Adipocyte (in vitro differentiated cells): ENCODE data around the gene CDK14.

Source experiments
- DNase-seq: peaks from one replicate; pipeline ENCODE4 v3.0.0-alpha.2; 2015; ENCODE audit warnings: low read depth
- H3K27me3 ChIP-seq: replicated peaks from 2 replicates; pipeline ENCODE4 v1.7.0; 2013; ENCODE audit warnings: mild to moderate bottlenecking, low read length, moderate library complexity; ENCODE audit not compliant: control insufficient read depth, insufficient read depth
- H3K36me3 ChIP-seq: 2 replicates; pipeline ENCODE4 v1.7.0; 2013; ENCODE audit warnings: low read length, mild to moderate bottlenecking, moderate library complexity; ENCODE audit not compliant: control insufficient read depth, insufficient read depth, severe bottlenecking
- H3K4me1 ChIP-seq: 2 replicates; pipeline ENCODE4 v1.7.0; 2013; ENCODE audit warnings: mild to moderate bottlenecking, low read length, moderate library complexity; ENCODE audit not compliant: control insufficient read depth, insufficient read depth
- H3K4me3 ChIP-seq: 2 replicates; pipeline ENCODE4 v1.7.0; 2013; ENCODE audit warnings: mild to moderate bottlenecking, low read length, moderate library complexity
- H3K9ac ChIP-seq: 2 replicates; pipeline ENCODE4 v1.7.0; 2013; ENCODE audit warnings: mild to moderate bottlenecking, low read length, moderate library complexity
- H3K9me3 ChIP-seq: 2 replicates; pipeline ENCODE4 v1.7.0; 2013; ENCODE audit warnings: mild to moderate bottlenecking, low read length, moderate library complexity; ENCODE audit not compliant: control insufficient read depth

CDK14 gene

DNA sequence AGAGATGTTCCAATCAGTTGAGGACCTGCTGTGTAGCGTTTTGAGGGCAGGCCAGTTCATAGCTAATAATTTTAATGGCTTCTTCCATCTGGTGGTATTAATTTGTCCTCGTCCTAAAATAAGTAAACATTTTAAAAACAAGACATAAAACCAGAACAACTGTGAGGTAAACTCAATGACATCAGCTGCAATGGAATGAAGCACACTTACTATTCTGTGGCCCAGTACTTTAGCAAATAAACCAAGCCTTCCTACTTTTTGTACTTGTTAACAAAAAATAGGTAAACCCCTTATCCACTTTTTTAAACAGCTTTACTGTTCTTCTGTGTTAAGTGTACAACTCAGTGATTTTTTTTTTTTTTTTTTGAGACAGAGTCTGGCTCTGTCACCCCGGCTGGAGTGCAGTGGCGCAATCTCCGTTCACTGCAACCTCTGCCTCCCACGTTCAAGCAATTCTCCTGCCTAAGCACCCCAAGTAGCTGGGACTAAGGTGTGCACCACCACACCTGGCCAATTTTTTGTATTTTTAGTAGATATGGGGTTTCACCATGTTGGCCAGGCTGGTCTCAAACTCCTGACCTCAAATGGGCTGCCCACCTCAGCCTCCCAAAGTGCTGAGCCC, 639.2 kb downstream of the CDK14 start:
- DNase-seq, result peak; percentile 30
- no peaks in the 10 kb centered on the region for H3K27me3 ChIP-seq
- no peaks in the 10 kb centered on the region for H3K9me3 ChIP-seq
- no peaks in the 10 kb centered on the region for H3K36me3 ChIP-seq
- H3K4me3 ChIP-seq, result no peak overlapping the region
- peaks cover 15% of the 10 kb centered on the region for H3K4me1 ChIP-seq
- no peak overlapping the region for H3K9ac ChIP-seq

DNA sequence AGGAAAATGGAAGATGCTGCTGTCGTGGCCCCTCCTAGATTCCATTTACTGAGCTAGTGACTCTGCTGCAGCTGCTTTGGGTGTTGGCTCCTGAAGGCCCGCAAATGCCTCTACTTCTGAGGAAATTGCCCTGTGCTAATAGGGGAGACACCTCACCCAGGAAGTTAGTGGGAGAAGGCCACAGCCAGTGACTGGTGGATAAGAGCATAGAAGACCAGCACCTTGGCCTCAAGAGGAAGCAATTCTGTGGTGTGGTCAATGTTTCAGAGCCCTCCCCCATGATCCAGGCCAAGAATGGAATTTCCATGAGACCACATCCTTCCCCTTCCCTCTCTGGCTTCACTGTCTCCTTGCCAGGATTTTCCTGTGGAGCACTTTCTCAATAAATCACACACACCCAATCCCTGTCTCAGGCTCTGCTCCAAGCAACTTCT, 643.1 kb downstream of the CDK14 start:
- no peak overlapping the region for H3K4me3 ChIP-seq
- H3K9me3 ChIP-seq, result no peaks in the 10 kb centered on the region
- no peaks in the 10 kb centered on the region for H3K36me3 ChIP-seq
- H3K9ac ChIP-seq, result no peak overlapping the region
- DNase-seq, result peak; percentile 44
- peaks cover 53% of the 10 kb centered on the region for H3K4me1 ChIP-seq
- no peaks in the 10 kb centered on the region for H3K27me3 ChIP-seq

DNA sequence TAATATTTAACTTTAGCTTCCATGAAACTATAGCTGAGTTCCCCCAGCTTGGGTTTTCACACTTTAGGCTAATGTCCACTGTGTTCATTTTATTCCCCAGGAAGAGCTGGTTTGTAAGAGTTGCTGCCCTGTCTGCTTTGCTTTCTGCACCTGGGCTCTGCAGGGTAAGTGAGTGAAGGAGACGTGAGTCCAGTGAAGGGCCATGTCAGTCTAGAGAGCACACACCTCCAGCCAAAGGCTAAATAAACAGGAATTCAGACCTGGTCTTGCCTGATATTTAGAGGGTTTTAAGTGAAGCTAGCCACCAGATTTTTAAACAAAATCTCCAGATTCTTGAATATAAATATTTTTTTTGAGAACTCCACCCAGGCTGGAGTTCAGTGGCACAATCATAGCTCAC, 643.7 kb downstream of the CDK14 start:
- no peaks in the 10 kb centered on the region for H3K27me3 ChIP-seq

DNA sequence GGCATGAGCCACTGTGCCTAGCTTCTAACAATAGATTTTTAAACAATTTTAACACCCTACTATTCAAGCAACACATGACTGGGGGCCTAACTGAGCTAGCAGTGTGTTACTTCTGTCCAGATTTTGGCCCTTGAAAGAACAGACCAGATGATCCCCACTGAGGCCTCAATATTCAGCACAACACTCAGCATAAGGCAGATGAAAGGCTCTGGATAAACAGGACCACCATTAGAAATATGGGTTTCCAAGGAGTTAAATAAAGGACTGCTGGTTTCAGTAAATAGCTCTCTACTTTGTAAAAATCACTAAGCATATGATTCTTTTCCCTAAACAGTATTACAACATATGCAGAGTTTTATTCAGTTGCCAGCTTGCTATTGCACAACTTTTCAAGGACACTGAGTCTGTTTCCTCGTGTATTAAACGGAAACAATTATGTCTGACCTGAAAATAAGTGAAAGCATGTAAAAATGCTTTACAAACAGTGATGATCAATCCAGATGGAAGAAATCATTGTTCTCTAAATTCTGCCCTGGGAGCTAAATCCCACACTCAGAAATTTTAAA, 644.3 kb downstream of the CDK14 start:
- Histone ChIP-seq H3K27me3 (no peaks in the 10 kb centered on the region), H3K9me3 (no peaks in the 10 kb centered on the region), H3K4me1 (peaks cover 55% of the 10 kb centered on the region), H3K9ac (peak overlapping the region; percentile 78), H3K4me3 (peak overlapping the region; percentile 35), H3K36me3 (no peaks in the 10 kb centered on the region)
- DNase-seq, result peak; percentile 93

More for the DNA sequence above, 643.7 kb downstream of the CDK14 start:
- DNase-seq, result peak; percentile 8
- H3K36me3 ChIP-seq, result no peaks in the 10 kb centered on the region
- peak overlapping the region; percentile 78 for H3K9ac ChIP-seq
- no peak overlapping the region for H3K4me3 ChIP-seq
- H3K9me3 ChIP-seq, result no peaks in the 10 kb centered on the region
- H3K4me1 ChIP-seq, result peaks cover 55% of the 10 kb centered on the region

DNA sequence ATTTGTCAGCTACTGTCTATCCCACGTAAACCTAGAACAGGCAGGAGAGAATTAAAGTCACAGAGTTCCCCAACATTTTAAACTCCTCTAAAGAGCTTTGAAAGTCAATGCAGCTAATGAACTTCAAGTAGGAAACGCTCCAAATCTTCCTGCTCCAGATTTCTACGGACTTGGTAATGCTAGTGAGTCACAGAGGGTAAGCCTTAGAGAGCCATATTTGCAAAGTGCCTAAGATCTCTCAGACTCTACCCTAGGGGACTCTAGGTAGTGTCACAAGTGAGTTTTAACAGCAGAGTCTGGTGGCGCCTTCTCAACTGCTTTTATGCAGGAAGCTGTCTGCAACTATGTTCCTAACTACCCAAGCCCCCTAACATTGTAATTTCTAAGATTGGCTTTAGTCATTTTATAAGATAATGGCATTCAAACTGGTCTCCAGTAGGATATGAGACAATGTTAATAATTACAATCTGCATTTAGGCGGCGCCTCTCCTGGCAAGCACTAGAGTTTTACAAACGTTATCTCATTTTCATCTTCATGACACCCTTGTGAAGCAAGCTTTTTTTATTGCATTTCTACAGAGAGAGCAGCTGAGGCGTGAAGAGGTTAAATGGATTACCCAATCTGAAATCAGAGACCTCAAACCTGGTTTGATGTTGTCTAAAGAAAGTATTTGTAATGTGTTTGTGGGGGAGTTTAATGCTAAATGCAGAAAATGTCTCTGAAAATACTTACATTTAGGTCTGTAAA, 646.1 kb downstream of the CDK14 start:
- peak overlapping the region; percentile 40 for H3K4me3 ChIP-seq
- H3K9ac ChIP-seq, result peak overlapping the region; percentile 16
- no peaks in the 10 kb centered on the region for H3K36me3 ChIP-seq
- H3K4me1 ChIP-seq, result peaks cover 55% of the 10 kb centered on the region
- no peaks in the 10 kb centered on the region for H3K27me3 ChIP-seq
- peak; percentile 79 for DNase-seq
- no peaks in the 10 kb centered on the region for H3K9me3 ChIP-seq

DNA sequence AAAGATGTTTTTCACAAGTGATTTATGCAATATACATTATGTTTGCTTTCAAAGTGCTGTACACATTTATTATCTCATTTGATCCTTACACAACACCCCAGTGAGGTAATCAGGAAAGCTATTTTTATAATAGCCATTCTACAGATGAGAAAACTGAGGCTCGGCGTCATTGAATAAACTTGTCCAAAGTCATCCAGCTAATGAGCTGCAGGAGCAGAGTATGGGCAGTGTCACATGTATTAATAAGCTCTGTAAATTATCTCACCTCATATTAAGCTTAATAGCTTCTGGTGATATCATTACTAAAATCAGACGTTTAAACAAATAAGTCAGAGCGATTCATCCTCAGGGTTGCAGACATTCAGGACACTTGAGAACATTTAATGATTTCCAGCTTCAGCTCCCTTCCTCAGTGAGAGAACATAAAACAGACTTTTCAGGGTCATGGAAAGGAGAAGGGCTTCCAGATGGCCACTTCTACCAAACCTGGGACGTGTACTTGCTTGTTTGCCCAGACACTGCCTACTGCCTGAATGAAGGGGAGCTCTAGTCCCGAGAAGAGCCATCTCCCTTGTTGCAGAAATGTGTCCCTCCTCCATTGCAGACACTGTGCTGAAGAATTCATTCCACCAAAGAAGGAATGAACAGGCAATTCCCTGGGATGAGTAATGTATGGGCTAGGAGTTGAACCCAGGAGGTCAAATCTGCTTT, 647.6 kb downstream of the CDK14 start:
- no peaks in the 10 kb centered on the region for H3K27me3 ChIP-seq
- peak overlapping the region; percentile 21 for H3K4me3 ChIP-seq
- H3K4me1 ChIP-seq, result peaks cover 56% of the 10 kb centered on the region
- H3K9me3 ChIP-seq, result no peaks in the 10 kb centered on the region
- H3K36me3 ChIP-seq, result no peaks in the 10 kb centered on the region
- DNase-seq, result peak; percentile 78
- H3K9ac ChIP-seq, result no peak overlapping the region

DNA sequence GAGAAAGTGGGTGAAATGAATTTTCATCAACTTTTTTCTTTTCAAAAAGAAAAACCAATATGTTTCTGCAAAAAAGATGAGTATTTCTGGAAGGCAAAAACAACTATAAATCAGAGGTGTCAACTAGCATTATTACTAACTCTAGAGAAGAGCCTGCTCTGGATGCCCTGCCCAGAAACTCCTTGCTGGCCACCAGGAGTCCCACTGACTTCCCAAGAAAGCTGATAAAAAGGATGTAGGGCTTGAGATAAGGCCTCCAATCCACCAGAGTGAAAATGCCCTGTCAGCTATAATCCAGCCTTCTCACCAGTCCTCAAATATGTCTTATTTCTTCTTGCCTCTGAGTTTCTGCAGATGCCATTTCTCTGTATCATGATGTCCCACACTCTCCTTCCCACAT, 651.4 kb downstream of the CDK14 start:
- Histone ChIP-seq H3K4me1 (peaks cover 40% of the 10 kb centered on the region), H3K9me3 (no peaks in the 10 kb centered on the region), H3K9ac (no peak overlapping the region), H3K36me3 (no peaks in the 10 kb centered on the region), H3K4me3 (no peak overlapping the region), H3K27me3 (no peaks in the 10 kb centered on the region)
- no peak for DNase-seq

DNA sequence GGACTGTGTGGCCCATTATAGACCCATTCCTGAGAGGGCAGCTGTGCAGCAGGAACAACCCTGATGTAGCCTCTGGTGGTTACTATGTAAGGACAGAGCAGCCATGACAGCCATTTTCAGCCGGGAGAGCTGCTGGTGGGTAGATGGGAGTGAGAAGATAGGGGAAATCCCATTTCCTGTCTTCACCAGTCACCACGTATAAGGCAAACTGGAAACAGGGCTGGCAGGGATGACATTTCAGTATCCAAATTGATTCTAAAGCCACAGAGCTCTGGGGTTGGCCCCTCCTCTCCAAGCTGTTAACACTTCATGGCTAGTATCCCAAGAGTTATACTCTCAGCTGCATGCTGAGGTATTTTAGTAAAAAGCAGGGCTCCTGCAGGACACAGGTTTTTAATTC, 652.9 kb downstream of the CDK14 start:
- no peak overlapping the region for H3K4me3 ChIP-seq
- H3K9ac ChIP-seq, result peak overlapping the region; percentile 19
- H3K36me3 ChIP-seq, result no peaks in the 10 kb centered on the region
- peaks cover 25% of the 10 kb centered on the region for H3K4me1 ChIP-seq
- peak; percentile 22 for DNase-seq
- no peaks in the 10 kb centered on the region for H3K27me3 ChIP-seq
- H3K9me3 ChIP-seq, result no peaks in the 10 kb centered on the region

DNA sequence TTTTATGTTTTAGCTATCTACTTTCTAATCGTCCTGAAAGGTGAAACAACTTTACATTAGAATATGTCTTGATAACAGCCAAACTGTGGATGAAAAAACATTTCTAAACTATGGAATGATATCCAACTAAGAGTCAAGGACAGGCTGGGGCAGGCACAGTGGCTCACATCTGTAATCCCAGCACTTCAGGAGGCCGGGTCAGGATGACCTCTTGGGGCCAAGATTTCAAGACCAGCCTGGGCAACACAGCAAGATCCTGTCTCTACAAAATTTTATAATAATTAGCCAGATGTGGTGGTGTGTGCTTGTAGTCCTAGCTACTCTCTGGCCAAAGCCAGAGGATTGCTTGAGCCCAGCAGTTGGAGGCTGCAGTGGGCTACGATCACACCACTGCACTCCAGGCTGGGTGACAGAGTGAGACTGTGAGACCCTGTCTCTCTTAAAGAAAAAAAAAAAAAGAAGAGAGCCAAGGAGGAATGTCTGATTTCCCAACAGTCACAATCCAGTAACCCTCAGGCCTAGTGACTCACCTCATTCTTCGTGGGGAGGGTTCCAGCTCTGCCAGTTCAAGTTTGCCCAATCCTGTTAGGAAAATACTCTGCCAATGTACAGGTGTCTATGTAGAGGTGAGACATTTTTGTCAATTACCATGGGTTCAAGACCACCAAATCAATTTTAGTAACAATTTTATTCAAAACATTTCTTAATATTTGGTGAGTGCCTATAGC, 653.5 kb downstream of the CDK14 start:
- peak; percentile 90 for DNase-seq
- Histone ChIP-seq H3K4me3 (no peak overlapping the region), H3K4me1 (peaks cover 22% of the 10 kb centered on the region), H3K36me3 (no peaks in the 10 kb centered on the region), H3K9me3 (no peaks in the 10 kb centered on the region), H3K27me3 (no peaks in the 10 kb centered on the region), H3K9ac (peak overlapping the region; percentile 19)

DNA sequence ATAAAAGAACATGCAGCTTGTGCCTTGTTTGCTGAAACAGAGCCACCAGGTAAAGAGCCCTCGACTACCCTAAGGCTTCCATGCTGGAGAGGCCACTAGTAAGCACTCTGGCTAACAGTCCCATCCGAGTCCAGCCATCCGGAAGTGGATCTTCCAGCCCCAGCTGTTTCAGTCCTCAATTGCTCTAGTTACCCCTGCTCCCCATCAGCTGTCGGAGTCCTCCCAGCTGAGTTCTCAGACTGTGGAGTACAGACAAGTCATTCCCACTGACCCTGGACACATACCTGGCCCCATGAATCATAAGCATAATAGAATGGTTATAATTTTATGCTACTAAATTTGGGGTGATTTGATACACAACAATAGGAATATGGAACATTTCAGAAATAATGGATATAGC, 654.6 kb downstream of the CDK14 start:
- no peak overlapping the region for H3K9ac ChIP-seq
- no peaks in the 10 kb centered on the region for H3K27me3 ChIP-seq
- H3K9me3 ChIP-seq, result no peaks in the 10 kb centered on the region
- no peak for DNase-seq
- peaks cover 22% of the 10 kb centered on the region for H3K4me1 ChIP-seq
- no peak overlapping the region for H3K4me3 ChIP-seq
- H3K36me3 ChIP-seq, result no peaks in the 10 kb centered on the region
